Eye (tissue), 1 donor: ENCODE measurements around the gene UAP1L1.
"Not testable (repeated sequence)": the region's sequence is repeated elsewhere in the genome, so short reads cannot be mapped to it uniquely, and the experiment has no call there.

Experiments used
- DNase-seq: peaks from one replicate; pipeline ENCODE4 v3.0.0-alpha.2; 2015

Gene UAP1L1

GRCh38 chr9:137077010-137077747 is at the start of gene UAP1L1:
UAP1L1 (plus strand) TSS chr9:137077517; CDS start chr9:137077533, 16 bp downstream.
- peak; percentile 46 for DNase-seq

- peak; percentile 82 for DNase-seq
These were observed 48.9 kb upstream of the UAP1L1 start for GRCh38 chr9:137028263-137029057.

DNA sequence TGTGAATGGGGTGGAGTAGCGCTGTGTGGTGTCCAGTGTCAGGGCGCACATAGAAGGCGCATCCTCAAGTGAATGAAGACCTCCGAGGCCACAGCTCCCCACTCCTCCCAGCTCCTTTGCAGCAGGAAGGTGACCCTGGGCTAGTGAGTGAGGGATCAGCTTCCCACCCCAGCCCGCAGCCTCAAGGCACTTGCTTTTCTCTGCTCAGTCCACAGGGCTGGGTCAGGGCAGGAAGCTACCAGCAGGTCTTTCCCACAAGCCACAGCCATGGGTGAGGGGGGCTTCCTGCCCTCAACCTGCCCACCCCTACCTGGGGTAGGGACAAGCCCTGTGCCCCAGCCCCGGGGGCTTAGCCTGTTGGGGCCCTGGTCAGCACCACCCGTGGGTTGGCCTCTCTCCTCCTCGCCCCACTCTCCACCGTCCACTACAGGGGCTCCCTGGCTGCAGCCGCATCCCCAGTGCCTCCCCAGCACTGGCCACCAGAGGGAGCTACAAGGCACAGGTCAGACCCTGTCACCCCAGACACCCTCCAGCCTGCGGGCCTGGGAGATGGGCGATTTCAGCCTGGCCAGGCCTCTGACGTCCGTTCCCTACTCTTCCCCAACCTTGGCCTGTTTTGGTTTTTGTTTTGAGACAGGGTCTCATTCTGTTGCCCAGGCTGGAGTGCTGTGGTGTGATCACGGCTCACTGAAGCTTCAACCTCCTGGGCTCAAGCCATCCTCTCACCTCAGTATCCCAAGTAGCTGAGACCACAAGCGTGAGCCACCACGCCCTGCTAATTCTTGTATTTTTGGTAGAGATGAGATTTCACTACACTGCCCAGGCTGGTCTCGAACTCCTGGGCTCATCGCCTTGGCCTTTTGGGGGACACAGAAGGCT is 48.0 kb upstream of the UAP1L1 start:
- DNase-seq, result peak; percentile 87

GRCh38 chr9:137030006-137030405 is 47.3 kb upstream of the UAP1L1 start:
- no peak for DNase-seq

DNA sequence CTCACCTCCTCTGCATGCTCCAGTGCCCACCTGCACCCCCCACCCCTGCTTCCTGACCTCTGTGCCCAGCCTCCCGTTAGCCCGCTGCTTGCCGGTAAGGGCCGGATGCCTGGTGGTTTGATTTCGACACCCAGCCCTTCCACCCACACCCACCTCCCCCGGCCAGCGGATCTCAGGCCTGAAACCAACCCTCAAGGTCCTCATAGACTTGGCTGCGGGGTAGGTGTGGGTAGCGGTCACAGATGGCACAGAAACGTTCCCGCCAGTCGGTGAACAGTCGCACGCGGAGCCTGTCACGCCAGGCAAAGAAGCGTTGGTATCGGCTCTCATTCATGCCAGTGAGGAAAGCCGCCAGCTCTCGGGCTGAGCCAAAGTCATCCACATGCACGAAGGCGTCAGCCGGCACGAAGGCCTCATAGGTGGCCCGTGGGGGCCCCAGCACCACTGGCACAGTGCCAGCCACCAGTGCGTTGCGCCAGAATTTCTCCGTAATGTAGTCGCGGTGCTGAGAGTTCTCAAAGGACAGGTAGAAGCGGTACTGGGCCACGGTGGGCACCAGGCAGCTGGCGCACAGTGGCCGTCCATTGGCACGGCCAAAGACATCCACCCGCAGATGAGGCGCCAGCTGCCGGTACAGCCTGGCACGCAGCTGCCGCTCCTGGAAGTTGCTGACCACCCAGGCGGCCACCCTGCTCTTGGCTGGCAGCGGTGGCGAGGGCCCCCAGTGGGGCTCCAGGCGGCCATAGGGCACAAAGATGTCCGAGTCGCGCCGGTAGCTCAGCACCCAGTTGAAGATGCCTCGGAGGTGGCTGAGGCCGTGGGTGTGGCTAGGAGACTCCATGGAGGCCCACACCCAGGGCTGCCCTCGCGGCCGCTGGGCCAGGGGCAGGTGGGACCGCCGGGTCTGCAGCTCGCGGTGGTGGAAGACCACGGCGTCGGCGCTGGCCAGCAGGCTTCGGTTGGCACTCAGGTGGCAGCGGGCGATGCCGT is 46.5 kb upstream of the UAP1L1 start:
- DNase-seq, result no peak

GRCh38 chr9:137031904-137032640 is 45.2 kb upstream of the UAP1L1 start, which contains the start of gene FUT7:
FUT7 (minus strand) TSS chr9:137032088; CDS start chr9:137031991, 97 bp downstream.
- DNase-seq, result no peak

- DNase-seq, result no peak
These were observed 44.5 kb upstream of the UAP1L1 start for GRCh38 chr9:137032858-137033257.

DNA sequence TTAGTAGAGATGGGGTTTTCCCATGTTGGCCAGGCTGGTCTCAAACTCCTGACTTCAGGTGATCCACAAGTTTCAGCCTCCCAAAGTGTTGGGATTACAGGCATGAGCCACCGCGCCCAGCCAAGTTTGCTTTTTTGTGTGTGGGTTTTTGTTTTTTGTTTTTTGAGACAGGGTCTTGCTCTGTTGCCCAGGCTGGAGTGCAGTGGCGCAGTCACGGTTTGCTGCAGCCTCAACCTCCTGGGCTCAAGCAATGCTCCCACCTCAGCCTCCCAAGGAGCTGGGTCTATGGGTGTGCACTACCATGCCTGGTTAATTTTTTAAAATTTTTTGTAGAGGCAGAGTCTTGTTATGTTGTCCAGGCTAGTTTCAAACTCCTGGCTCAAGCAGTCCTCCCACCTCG is 43.8 kb upstream of the UAP1L1 start:
- not testable (repeated sequence) for DNase-seq

- DNase-seq, result no peak
These were observed 43.1 kb upstream of the UAP1L1 start for GRCh38 chr9:137034039-137034708.

GRCh38 chr9:137034709-137035506 is 42.4 kb upstream of the UAP1L1 start:
- DNase-seq, result peak; percentile 94

DNA sequence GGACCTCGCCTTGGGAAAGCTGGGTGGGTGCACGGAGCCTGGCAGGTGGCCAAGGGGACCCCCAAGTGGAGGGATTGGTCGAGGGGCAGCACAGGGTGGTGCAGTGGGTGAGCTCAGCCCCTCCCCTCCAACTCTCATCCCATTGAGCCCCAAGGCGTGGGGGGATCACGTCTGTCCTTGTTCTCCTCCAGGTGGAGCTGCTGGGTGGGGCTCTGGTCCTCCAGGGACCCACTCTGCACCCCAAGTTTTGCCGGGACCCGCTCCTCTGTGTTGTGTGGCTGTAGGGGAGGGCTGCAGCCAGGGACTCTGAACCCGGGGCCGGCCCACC is 41.8 kb upstream of the UAP1L1 start:
- DNase-seq, result no peak

DNA sequence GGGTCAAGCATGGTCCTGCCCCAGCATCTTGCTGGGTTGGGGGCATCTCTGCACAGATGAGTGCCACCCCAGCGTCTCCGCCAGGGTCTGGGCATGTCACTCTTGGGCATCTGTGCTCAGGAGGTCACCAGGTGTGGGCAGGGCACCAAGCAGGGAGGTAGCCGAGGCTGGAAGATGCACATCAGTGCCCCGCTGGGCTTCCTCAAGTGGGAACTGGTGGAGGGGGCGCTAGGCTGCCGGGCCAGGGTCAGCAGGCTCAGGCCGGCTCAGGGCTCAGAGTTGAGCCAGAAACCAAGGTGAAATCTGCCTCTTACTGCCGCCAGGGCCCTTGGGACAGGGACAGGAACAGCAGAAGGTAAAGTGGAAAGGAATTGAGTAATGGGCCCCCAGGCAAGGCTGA is 41.4 kb upstream of the UAP1L1 start:
- no peak for DNase-seq

DNA sequence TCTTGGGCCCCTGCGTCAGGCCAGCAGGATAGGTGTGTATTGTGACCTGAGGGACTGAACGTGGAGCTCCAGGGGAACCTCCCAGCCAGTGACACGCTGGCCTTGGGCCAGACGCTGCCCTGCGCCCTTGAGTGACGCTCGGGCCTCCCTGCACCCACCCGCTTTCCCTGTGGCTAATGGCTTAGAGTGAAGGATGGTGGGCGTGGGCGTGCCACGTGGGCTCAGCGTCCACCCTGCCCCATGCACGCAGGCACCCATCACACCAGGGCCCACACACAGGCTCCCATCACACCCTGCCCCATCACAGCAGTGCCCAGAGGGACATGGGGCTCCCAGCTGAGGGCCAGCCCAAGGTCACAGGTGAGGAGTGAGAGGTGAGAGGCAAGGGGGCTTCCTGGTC is 40.3 kb upstream of the UAP1L1 start:
- no peak for DNase-seq

DNA sequence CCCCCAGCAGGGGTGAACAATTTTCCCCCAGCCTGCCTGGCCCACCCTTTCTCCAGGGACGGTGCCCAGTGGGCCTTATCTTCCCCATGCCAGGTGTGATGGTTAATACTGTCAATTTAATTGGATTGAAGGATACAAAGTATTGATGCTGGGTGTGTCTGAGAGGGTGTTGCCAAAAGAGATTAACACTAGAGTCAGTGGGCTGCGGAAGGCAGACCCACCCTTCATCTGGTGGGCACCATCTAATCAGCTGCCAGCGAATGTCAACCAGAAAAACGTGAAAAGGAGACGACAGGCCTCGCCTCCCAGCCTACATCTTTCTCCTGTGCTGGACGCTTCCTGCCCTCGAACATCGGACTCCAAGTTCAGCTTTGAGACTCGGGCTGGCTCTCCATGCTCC is 39.8 kb upstream of the UAP1L1 start:
- no peak for DNase-seq

GRCh38 chr9:137038916-137039315 is 38.4 kb upstream of the UAP1L1 start:
- no peak for DNase-seq

DNA sequence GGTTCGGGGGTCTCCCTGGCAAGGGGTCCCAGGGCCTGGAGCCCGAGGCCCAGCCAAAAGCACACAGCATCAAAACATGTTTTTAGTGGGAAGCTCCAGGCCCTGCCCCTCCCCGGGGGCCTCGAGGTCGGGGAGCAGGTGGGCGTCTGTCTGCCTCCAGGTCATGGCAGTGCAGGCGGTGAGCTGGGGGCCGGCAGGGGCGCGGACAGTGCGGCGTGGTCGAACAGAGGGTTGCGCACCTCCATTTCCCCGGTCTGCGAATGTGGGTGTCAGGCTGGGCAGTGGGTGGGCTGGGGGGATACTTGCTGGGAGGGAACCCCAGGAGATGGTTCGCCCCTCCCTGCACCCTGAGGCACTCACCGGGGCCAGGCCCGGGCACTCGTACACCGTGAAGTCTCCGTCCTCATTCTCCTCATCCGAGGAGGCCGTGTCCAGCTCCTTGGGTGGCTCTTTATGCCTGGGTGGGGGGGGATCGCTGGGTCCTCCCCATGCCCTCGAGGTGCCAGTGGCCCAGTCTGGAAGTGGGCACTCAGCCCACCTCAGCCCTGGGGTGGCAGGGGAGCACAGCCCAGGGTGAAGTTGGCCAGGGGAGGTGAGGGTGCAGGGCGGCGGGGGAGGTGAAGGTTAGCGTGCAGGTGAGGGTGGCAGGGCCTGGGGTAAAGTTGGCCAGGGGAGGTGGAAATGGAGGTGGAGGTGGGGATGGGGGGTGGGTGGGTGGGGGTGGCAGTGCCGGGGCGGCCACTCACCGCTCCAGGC is 37.5 kb upstream of the UAP1L1 start:
- no peak for DNase-seq

GRCh38 chr9:137040568-137040967 is 36.7 kb upstream of the UAP1L1 start:
- DNase-seq, result no peak

DNA sequence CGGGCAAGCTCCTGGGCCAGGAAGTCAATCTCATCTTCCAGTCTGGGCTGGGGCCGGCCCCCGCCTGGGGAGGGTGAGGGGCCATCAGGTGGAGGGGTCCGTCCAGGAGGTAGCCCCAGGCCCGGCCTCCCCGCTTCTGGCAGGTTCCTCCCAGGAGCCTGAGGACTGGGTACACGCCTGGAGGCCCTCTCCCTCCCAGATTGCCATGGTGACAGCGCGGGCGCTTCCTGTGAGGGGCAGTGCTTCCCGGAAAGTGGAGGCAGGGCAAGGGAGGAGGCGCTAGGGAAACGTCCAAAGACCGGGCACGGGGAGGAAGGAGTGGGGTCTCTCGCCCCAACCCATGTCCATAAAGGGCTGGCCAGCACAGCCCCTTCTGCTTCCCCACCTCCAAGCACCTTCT is 36.2 kb upstream of the UAP1L1 start:
- no peak for DNase-seq
